GM20431 (cell line): ENCODE results near the gene RAD21L1.
"Not testable (repeated sequence)": the region's sequence is repeated elsewhere in the genome, so short reads cannot be mapped to it uniquely, and the experiment has no call there.

Experiments
- in situ Hi-C: fragments of 300-500 bp; cut with MseI, MboI; formaldehyde crosslinking; loops from one replicate; pipeline ENCODE4 v1.15.0; 2020; ENCODE audit warnings: low sequenced_read_pairs; ENCODE audit not compliant: unreplicated experiment

RAD21L1 gene

DNA sequence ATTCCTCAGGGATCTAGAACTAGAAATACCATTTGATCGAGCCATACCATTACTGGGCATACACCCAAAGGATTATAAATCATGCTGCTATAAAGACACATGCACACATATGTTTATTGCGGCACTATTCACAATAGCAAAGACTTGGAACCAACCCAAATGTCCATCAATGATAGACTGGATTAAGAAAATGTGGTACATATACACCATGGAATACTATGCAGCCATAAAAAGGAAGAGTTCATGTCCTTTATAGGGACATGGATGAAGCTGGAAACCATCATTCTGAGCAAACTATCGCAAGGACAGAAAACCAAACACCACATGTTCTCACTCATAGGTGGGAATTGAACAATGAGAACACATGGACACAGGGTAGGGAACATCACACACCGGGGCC, 3.1 kb upstream of the RAD21L1 start:
- in situ Hi-C loops: not testable (repeated sequence)

DNA sequence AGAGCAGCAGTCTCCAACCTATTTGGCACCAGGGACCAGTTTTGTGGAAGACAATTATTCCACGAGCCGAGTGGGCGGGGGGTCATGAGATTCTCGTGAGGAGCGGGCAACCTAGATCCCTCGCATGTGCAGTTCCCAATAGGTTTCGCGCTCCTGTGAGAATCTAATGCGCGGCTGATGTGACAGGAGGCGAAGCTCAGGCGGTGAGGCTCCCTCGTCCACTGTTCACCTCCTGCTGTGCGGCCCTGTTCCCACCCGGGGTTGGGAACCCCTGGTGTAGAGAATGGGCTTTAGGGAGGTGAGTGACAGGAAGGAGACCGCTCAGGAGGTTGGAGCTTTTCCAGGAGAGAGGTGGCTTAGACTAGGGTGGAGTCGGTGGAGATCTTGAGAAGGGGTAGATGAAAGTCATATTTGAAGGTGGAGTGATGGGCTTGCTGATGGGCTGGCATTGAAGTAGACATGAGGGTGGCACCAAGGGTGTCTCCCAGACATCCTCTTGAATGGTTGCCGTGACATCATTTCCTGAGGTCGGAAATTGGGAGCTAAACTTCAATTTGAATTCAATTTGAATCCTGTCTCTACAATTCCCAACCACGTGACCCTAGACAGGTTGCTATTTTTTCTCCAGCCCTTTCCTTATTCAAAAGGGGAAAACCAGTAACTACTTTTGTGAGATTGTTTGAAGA, 1.5 kb upstream of the RAD21L1 start:
- in situ Hi-C loops: no loop called here

DNA sequence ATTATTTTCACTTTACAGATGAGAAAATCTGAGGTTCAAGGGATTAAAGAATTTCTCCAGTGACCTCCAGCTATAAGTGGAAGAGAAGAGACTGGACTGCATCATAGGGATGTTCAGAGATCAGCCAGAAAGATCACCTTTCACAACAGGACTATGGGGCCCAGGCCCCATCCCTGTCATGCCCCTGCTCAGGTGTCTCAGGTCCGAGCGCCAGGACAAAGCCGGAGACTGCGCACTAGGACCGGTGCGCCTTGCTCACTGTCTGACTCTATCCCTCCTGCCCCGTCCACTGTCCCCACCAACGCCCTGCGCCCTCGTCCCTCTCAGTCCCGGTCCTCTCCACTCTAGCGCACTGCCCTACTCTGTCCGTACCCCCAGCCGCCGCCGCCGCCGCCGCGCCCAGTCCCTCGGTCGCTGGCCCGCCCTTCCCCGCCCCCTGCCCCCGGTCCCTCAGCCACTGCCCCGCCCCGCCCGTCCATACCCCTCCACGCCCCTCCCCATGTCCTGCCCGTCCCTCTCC, 521 bp upstream of the RAD21L1 start:
- in situ Hi-C loops: no loop called here

DNA sequence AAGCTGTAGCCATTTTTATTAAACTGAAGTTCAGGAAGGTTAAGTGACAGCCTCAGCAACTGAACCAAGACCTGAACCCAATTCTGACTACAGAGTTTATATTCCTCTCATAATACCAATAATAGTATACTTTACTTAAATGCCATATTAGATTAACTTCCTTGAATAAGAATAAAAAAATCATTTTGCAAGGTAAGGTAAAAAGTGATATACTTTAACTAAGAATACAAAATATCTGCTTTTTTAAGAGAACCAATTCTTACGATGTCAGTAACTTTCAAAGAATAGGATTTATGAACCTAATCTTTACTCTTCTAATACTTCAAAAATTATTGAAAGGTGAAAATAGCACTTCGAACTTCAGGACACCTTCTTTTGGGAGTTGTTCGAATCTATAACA, 3.7 kb downstream of the RAD21L1 start:
- in situ Hi-C loops: no loop called here

DNA sequence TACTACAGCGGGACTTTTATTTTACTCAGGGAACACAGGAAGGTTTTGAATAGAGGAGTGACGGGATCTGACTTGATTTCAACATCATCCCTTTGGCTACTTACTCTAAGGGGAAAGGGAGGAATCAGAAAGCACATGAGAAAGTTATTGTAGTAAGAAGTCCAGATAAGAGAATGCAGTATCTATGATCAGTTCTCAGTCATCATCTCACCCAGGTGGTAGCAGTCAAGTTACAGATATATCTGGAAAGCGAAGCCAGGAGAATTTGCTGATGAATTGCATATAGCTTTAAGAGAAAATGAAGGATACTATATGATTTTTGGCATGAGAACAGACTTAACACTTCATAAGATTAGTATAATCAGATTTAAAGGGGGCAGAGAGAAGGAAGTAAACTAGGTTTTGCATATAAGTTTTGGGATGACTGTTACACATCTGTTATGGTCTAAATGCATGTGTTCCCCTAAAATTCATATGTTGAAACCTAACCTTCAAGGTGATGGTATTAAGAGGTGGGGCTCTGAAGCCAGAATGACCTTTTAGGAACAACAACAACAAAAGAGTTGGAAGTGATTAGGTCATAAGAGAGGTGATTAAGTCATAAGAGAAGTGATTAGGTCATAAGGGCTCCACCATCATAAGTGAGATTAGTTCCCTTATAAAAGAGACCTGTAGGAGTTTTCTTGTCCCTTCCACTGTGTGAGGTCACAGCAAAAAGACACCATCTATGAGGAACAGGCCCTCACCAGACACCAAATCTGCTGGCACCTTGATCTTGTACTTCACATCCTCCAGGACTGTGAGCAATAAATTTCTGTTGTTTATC, 6.7 kb downstream of the RAD21L1 start:
- in situ Hi-C loops: no loop called here

DNA sequence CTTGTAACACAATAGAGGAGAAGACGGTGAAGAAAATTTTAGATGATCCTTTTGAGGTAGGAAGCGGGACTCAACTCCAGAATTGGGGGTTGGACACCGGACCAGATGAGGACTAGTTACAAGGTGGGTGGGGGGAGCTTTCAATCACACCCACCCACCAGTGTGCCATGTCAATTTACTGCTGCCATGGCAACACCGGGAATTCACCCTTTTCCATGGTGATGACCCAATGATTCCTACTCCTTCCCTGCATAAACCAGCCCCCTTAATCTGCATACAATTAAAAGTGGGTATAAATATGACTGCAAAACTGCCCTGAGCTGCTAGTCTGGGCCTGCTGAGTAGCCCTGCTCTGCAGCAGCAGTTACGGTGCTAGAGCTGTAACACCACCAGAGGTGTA, 14.7 kb downstream of the RAD21L1 start:
- in situ Hi-C loops: no loop called here

DNA sequence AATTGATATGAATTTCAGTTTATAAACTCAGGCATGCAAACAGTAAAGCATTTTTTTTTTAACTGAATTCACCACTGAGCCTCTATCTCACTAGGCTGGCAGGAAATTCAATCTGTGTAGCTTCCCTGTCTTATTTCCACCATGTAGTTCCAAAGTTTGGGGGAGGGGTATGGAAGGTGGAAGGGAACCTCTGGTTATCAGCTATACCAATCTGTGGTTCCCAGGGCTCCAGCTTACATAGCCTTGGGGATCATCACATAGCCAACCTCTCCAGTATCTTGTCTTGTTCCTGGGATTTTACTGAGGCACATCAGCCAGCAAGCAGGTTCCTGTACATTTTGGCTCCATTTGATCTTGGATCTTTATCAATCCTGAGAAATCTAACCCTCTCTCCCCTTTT, 15.6 kb downstream of the RAD21L1 start:
- in situ Hi-C loops: no loop called here

DNA sequence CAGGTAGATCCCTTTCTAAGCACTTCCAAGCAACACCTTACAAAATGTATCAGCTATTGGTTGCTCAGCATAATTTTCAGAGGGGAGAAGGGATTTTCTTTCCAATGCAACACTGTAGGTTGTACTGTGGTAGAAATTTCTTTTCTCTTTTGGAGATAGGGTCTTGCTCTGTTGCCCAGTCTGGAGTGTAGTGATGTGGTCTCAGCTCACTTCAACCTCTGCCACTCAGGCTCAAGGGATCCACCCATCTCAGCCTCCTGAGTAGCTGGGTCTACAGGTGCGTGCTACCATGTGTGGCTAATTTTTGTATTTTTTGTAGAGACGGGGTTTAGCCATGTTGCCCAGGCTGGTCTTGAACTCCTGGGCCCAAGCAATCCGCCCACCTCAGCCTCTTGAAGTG, 16.3 kb downstream of the RAD21L1 start:
- in situ Hi-C loops: no loop called here

DNA sequence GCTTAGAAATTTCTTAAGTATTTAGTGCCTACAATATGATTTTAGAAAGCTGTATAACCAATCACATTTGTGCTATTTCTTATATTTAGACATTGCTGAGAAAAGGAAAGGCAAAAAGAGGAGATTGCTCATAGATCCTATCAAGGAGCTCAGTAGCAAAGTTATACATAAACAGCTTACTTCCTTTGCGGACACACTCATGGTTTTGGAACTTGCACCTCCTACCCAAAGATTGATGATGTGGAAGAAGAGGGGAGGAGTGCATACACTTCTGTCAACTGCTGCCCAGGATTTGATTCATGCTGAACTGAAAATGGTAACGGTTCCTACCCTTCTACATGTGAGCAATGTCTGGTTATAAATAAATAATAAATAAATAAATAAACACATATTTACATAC, 16.7 kb downstream of the RAD21L1 start:
- in situ Hi-C loops: no loop called here

DNA sequence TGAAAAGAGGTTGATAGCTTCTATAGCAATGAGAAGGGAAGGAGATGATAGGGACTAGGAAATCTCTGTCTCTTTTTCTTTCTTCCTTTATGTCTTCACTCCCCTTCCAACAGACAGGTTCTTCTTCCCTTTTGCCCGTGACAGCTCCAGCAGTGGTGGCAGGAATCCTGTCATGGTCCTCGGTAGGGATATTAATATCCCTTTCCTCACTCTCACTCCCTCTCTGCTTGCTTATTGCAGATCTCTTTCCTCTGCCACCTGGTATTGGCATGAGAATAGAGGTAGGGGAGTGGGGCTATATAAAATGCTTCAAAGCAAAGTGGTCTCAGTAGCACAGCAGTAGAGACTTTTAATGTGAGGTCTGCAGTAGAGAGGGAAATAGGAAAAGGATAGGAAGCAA, 19.7 kb downstream of the RAD21L1 start:
- in situ Hi-C loops: no loop called here

DNA sequence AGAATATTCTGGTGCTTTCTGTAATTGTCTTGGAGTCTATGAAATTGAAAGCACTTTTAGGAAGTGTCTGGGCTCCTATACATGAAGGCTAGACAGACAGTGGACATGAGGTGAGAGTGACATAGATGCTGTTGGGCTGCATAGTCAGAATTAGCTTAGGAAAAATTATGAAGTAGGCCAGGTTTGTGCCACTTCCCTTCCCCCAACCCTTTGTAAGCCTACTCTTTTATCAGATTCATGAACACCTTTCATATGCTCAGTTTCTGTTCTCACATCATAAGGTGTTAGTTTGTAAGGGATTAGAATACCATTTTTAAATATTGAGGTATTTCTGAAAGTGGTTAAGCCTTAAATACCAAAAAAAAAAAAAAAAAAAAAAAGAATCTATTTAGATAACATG, 21.8 kb downstream of the RAD21L1 start:
- in situ Hi-C loops: no loop called here

DNA sequence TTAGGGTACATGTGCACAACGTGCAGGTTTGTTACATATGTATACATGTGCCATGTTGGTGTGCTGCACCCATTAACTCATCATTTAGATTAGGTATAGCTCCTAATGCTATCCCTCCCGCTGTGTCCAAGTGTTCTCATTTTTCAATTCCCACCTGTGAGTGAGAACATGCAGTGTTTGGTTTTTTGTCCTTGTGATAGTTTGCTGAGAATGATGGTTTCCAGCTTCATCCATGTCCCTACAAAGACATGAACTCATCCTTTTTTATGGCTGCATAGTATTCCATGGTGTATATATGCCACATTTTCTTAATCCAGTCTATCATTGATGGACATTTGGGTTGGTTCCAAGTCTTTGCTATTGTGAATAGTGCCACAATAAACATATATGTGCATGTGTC, 24.4 kb downstream of the RAD21L1 start:
- in situ Hi-C loops: not testable (repeated sequence)

DNA sequence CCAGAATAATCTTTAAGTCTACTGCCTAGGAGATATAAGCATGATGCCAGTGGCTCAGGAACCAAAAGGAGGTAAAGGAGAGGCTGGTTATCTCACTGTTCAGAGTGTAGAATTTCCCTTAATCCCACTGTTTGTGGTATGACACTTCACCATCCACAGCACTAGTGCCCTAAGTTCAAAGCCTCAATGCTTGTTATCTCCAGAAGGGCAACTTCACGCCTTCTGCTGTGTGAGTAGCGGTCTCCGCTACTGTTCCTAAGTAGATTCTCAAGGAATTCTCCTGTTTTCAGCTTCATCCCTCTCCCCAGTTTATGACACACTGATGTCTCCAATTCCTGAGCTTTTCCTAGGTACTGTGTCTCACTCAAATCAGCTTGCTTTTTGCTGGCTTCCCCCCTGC, 26.6 kb downstream of the RAD21L1 start:
- in situ Hi-C loops: no loop called here

DNA sequence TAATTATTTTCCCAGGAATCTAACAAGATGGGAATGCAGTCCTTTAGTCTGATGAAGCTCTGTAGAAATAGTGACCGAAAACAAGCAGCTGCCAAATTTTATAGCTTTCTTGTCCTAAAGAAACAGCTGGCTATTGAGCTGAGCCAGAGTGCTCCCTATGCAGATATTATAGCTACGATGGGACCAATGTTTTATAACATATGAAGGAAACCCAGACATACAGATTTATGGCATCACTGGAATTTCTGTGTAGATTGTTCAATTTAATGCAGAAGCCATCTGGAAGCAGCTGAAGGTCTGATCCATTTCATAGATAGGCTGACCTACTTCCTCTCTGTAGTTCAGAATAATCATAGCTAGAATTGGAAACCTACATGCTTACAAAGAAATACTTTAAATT, 28.4 kb downstream of the RAD21L1 start:
- in situ Hi-C loops: no loop called here

DNA sequence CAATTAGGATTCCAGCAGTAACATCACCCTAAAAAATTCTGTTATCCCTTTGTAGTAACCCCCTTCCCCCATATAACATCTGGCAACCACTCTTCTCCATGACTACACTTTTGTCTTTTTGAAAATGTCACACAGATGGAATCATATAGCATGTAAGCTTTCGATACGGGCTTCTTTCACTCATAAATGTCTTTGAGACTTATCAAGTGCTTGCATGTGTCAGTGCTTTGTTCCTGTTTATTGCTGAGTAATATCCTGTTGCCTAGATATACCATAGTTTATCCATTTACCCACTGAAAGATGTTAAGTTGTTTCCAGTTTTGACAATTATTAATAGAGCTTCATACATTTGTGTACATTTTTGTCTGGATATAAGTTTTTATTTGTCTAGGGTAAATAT, 29.8 kb downstream of the RAD21L1 start:
- in situ Hi-C loops: no loop called here

DNA sequence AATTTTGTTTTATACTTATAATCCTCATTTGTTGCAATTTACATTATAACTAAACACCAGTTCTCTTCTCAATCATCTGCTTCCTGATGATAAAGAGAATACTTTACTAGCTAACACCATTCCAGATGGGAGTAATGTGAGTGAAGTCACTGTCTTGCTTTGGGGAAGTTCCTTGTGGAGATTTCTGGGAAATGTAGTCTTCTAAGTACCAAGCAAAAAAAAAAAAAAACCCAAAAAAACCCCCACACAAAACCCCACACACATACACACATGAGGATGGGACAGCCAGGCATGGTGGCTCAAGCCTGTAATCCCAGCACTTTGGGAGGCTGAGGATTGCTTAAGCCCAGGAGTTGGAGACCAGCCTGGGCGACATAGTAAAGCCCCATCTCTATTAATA, 38.0 kb downstream of the RAD21L1 start:
- in situ Hi-C loops: no loop called here

DNA sequence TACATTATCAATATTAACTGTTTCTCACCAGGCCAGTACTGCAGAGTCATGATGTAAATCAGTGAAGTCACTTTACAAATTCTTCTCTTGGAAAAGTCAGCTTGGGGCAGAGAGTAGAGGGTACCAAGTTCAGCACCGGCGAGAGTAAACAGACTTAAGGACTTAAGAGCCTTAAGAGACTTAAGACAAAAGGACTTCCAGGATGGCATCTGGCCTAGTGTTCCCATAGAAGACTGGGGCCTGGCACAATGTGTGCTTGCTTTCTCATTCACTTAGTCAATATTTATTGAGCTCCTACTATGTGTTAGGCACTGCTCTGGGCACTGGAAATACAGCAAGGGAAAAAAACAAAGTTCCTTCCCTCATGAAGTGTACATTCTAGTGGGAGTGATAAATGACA, 38.9 kb downstream of the RAD21L1 start:
- in situ Hi-C loops: no loop called here

DNA sequence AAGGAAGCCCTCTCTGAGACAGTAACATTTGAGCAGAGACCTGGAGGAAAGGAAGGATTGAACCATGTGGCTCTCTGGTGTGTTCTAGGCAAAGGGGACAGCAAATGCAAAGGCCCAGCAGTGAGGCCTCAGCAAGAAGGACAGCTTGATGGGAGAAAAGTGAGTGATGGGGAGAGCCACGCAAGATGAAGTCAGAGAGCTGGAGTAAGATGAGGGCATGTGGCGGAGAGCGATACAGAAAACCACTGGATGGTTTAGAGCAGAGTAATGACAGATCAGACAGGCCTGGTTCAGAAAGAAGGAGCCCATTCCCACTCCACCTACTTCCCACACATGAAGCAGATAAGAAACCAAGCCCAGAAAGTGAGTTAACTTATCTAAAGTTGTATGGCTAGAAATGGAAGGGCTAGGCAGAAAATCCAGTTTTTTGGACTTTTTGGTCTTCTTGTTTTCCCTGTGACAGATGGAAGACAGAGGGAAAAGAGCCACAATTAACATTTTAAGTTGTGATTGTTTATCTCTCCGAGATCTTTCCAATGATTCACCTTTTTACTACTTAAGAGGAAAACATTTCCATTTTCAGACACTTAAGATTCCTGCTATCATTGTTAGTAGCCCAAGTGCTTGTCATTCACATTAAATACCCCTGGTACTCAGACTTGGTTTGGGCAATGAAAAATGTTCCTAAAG, 39.5 kb downstream of the RAD21L1 start:
- in situ Hi-C loops: no loop called here

DNA sequence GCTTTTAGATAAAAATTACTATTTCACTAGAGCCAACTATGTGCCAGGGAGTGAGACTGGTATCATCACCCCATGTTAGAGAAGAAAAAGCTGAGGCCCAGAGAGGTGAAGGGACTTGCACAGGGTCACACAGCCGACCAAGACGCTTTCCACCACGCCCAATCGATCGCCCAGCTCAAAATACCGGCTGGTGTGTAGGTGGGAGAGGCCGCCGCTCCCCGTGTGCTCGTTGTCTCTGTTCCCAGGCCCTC, 40.0 kb downstream of the RAD21L1 start:
- in situ Hi-C loops: no loop called here

DNA sequence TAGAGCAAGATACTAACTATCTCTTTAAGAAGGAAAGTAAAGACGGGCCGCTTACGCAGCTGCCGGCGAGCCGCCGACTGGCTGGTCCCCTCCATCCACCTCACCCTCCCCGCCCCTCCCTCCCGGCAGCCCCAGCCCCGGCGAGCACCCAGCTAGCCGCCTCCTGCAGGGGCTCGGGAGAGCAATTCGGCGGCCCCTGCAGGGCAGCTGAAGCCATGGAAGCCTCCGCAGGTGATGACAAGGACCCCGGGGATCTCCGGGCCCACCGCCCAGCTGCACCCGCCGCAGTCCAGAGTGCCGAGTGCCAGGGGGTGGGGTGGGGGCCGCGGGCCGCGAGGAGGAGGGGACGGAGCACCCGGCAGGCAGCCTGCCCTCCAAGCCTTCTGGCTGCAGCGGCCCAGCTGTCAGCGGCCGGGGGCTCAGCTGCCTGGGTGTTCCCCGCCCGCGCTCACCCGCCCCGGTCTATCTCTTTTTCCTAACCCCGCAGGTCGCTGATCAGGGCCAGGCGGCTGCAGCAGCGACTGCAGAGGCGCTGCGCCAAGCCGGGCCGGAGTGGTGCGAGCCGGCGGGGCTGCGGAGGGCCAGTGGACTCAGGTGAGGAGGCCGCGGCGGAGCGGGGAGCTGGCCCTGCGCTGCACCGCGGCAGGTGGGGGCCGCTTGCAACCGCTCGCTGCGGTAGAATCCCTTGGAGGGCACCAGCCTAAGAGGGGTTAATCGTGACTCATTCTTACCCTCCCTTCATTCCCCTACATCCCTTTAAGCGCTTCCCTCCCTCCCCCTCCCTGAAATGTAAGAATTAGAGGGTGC, 40.5 kb downstream of the RAD21L1 start, which contains the start of gene SNPH:
SNPH (plus strand) TSS at position 128 of the 807 bp plus-strand sequence. CDS start 29,946 bp downstream, outside the sequence.
- in situ Hi-C loops: no loop called here
